Uterus (tissue), 4 donors: ENCODE data around the gene RABGGTA. TPM values are rescaled to one million over a fixed set of nuclear protein-coding genes. Genes with fewer than 3 reads are reported as not detected.

Experiments used
- DNase-seq, 2 donors: peaks; one replicate each; pipeline ENCODE4 v3.0.0-alpha.2; 2019 to 2020
- H3K27ac ChIP-seq, 2 donors: fragments of 200-600 bp; sonication (generic); 1 replicate in 1 of 2; 2 replicates in 1 of 2; pipeline ENCODE4 v1.5.1; 2016 to 2018
- H3K27me3 ChIP-seq, 2 donors: fragments of 200-600 bp; sonication (generic); one replicate each; pipeline ENCODE4 v1.5.1; 2018 to 2019; ENCODE audit warnings: control low read depth in 1 of 2
- H3K36me3 ChIP-seq, 2 donors: fragments of 200-600 bp; sonication (generic); one replicate each; pipeline ENCODE4 v1.5.1; 2019; ENCODE audit warnings: control low read depth in 1 of 2
- H3K4me1 ChIP-seq, 2 donors: fragments of 200-600 bp; sonication (generic); one replicate each; pipeline ENCODE4 v1.5.1; 2018 to 2019; ENCODE audit warnings: control low read depth in 1 of 2
- H3K4me3 ChIP-seq, 2 donors: fragments of 200-600 bp; sonication (generic); 1 replicate in 1 of 2; 2 replicates in 1 of 2; pipeline ENCODE4 v1.5.1; 2018 to 2019; ENCODE audit warnings: mild to moderate bottlenecking in 1 of 2
- H3K9me3 ChIP-seq, 2 donors: fragments of 200-600 bp; sonication (generic); one replicate each; pipeline ENCODE4 v1.5.1; 2019; ENCODE audit warnings: control low read depth in 1 of 2
- CTCF ChIP-seq, 4 experiments: fragments of 200-600 bp in 2 of 4; fragments of 450-650 bp in 2 of 4; sonication (generic) in 2 of 4; IDR thresholded peaks; one replicate each; pipeline ENCODE4 v1.5.1; 2016 to 2019; ENCODE audit warnings: antibody characterized with exemption in 4 of 4, mild to moderate bottlenecking in 2 of 4, moderate library complexity in 1 of 4
- POLR2A ChIP-seq, 2 donors: fragments of 450-650 bp; IDR thresholded peaks; one replicate each; pipeline ENCODE4 v1.6.1; 2016; ENCODE audit warnings: antibody characterized with exemption in 2 of 2, mild to moderate bottlenecking in 1 of 2, moderate library complexity in 1 of 2
- intact Hi-C: fragments of 100-400 bp; cut with DNase I; formaldehyde crosslinking; loops from one replicate; pipeline ENCODE4 v1.15.1; 2023; ENCODE audit warnings: low total_unique reads
- total RNA-seq, 4 donors: library from RNA; depleted of rRNA in 3 of 4; stranded (reverse); fragments of >200 nt in 3 of 4; gene quantifications; one replicate each; pipeline versions ENCODE4 v1.1.0 to v1.2.4, GENCODE V29; 2014 to 2023
- donor health status: DM: yes; HTN: yes; CAD: no.

The RABGGTA gene
- total RNA-seq, 4 donors from 2014 or later = 9.2 to 67.9 (median 23.2) TPM

GRCh38 chr14:24263848-24264247, 7.5 kb downstream of the RABGGTA start:
- no peaks in the 10 kb centered on the region for H3K9me3 ChIP-seq
- TF ChIP-seq CTCF (IDR thresholded peaks at IDR 0.05) (no peak), POLR2A (IDR thresholded peaks at IDR 0.05) (no peak)
- no peak for DNase-seq
- intact Hi-C loops = no loop called here
- no peaks in the 10 kb centered on the region for H3K4me1 ChIP-seq
- H3K27ac ChIP-seq = no peak overlapping the region
- no peaks in the 10 kb centered on the region for H3K36me3 ChIP-seq
- no peaks in the 10 kb centered on the region for H3K27me3 ChIP-seq
- H3K4me3 ChIP-seq = no peak overlapping the region

GRCh38 chr14:24262821-24263733, 8.3 kb downstream of the RABGGTA start, which contains the start of gene TGM1:
Gene TGM1, minus strand, starts transcription at chr14:24263177. Its CDS starts 825 bp downstream, at chr14:24262352.
- TF ChIP-seq CTCF (IDR thresholded peaks at IDR 0.05) = no peak
- no peak for TF ChIP-seq POLR2A (IDR thresholded peaks at IDR 0.05)
- Histone ChIP-seq H3K27me3 (no peaks in the 10 kb centered on the region), H3K27ac (no peak within 1 kb of the TSS), H3K9me3 (no peaks in the 10 kb centered on the region), H3K4me3 (no peak within 1 kb of the TSS), H3K36me3 (no peaks in the 10 kb centered on the region), H3K4me1 (no peaks in the 10 kb centered on the region)
- intact Hi-C loops = no loop called here
- DNase-seq = no peak

GRCh38 chr14:24261969-24262327, 9.4 kb downstream of the RABGGTA start:
- no peak for DNase-seq
- no peaks in the 10 kb centered on the region for H3K27me3 ChIP-seq
- no peak overlapping the region for H3K4me3 ChIP-seq
- H3K9me3 ChIP-seq = no peaks in the 10 kb centered on the region
- TF ChIP-seq CTCF (IDR thresholded peaks at IDR 0.05) = no peak
- TF ChIP-seq POLR2A (IDR thresholded peaks at IDR 0.05) = no peak
- no peaks in the 10 kb centered on the region for H3K36me3 ChIP-seq
- no peaks in the 10 kb centered on the region for H3K4me1 ChIP-seq
- H3K27ac ChIP-seq = no peak overlapping the region
- intact Hi-C loops = no loop called here

GRCh38 chr14:24261256-24261968, 10.0 kb downstream of the RABGGTA start:
- intact Hi-C loops = no loop called here
- H3K4me1 ChIP-seq = no peaks in the 10 kb centered on the region
- no peak overlapping the region for H3K4me3 ChIP-seq
- no peak for DNase-seq
- H3K9me3 ChIP-seq = no peaks in the 10 kb centered on the region
- no peaks in the 10 kb centered on the region for H3K27me3 ChIP-seq
- H3K36me3 ChIP-seq = no peaks in the 10 kb centered on the region
- no peak overlapping the region for H3K27ac ChIP-seq
- TF ChIP-seq POLR2A (IDR thresholded peaks at IDR 0.05) (no peak), CTCF (IDR thresholded peaks at IDR 0.05) (no peak)

GRCh38 chr14:24260780-24261157, 10.6 kb downstream of the RABGGTA start:
- no peak overlapping the region for H3K4me3 ChIP-seq
- no peak overlapping the region for H3K27ac ChIP-seq
- TF ChIP-seq POLR2A (IDR thresholded peaks at IDR 0.05) = no peak
- no peak for TF ChIP-seq CTCF (IDR thresholded peaks at IDR 0.05)
- intact Hi-C loops = no loop called here
- DNase-seq = no peak
- H3K9me3 ChIP-seq = no peaks in the 10 kb centered on the region
- no peaks in the 10 kb centered on the region for H3K27me3 ChIP-seq
- no peaks in the 10 kb centered on the region for H3K4me1 ChIP-seq
- no peaks in the 10 kb centered on the region for H3K36me3 ChIP-seq
